Activated B cell treated with CpG ODN at 0.5 μM for 24 hours (primary cell): ENCODE results near the gene NEGR1. TPM values are rescaled to one million over a fixed set of nuclear protein-coding genes. Genes with fewer than 3 reads are reported as not detected.

ENCODE experiments used
- ATAC-seq: fragments of 200-7000 bp; cut with Tn5 transposase; one replicate; pipeline ENCODE4 v1.10.0; 2021; ENCODE audit warnings: low read depth, mild to moderate bottlenecking, moderate library complexity
- CTCF ChIA-PET: fragments of 350-600 bp; sonication (Branson Sonifier 250); formaldehyde crosslinking; loops from one replicate; lab custom pipeline; 2021; ENCODE audit warnings: antibody characterized with exemption; lab: Charles Lee
- POLR2A ChIA-PET: fragments of 350-600 bp; sonication (Branson Sonifier 250); formaldehyde crosslinking; loops from one replicate; lab custom pipeline; 2021; ENCODE audit warnings: antibody characterized with exemption; lab: Charles Lee
- DNase-seq: peaks from one replicate; pipeline ENCODE4 v3.0.0; 2022
- H3K27ac Mint-ChIP-seq: one replicate; pipeline ENCODE4 v1.8.0; 2020; ENCODE audit warnings: mixed read lengths
- H3K27me3 Mint-ChIP-seq: one replicate; pipeline ENCODE4 v1.8.0; 2021; ENCODE audit warnings: mixed read lengths
- H3K36me3 Mint-ChIP-seq: one replicate; pipeline ENCODE4 v1.8.0; 2021; ENCODE audit warnings: low read depth, mixed read lengths
- H3K4me1 Mint-ChIP-seq: one replicate; pipeline ENCODE4 v1.8.0; 2021; ENCODE audit warnings: mixed read lengths
- H3K4me3 Mint-ChIP-seq: one replicate; pipeline ENCODE4 v1.8.0; 2020; ENCODE audit warnings: mild to moderate bottlenecking, mixed read lengths
- H3K9me3 Mint-ChIP-seq: one replicate; pipeline ENCODE4 v1.8.0; 2020; ENCODE audit warnings: mixed read lengths
- CTCF ChIP-seq: fragments of 200-600 bp; IDR thresholded peaks from one replicate; pipeline ENCODE4 v1.8.0; 2022; ENCODE audit warnings: antibody characterized with exemption, mild to moderate bottlenecking
- intact Hi-C: fragments of 100-400 bp; cut with micrococcal nuclease; formaldehyde crosslinking; loops from one replicate; pipeline ENCODE4 v1.15.1; 2024
- total RNA-seq: library from RNA; stranded (reverse); gene quantifications from 2 replicates; pipeline ENCODE4 v1.2.3, GENCODE V29; 2022

Gene NEGR1
- total RNA-seq, 1 donor from 2014 or later, result not detected

- Mint-ChIP-seq H3K9me3 (no peaks in the 10 kb centered on the region), H3K27ac (no peak overlapping the region), H3K4me3 (no peak overlapping the region), H3K27me3 (no peaks in the 10 kb centered on the region), H3K36me3 (no peaks in the 10 kb centered on the region), H3K4me1 (no peaks in the 10 kb centered on the region)
- no peak for TF ChIP-seq CTCF
- DNase-seq, result no peak
- ChIA-PET POLR2A (no interaction called here), CTCF (no interaction called here)
- ATAC-seq, result no peak
- intact Hi-C loops, result no loop called here
Measured at GRCh38 chr1:71566413-71566812, 715.9 kb downstream of the NEGR1 start.

DNA sequence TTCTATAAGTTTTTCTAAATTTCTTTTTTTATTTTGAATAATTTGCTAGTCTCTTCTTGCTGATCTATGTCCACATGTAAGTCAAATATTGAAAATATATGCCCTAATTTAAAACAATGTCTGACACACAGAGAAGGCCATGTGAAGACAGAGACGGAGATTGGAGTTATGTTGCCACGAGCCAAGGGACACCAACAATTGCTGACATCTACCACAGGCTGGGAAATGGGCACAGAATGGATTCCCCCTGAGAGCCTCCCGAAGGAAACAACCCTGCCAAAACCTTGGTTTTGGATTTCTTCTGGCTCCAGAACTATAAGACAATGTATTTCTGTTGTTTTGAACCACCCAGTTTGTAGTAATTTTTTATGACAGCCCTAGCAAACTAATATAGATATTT is 716.5 kb downstream of the NEGR1 start:
- intact Hi-C loops, result no loop called here
- Mint-ChIP-seq H3K4me3 (no peak overlapping the region), H3K27ac (no peak overlapping the region), H3K4me1 (no peaks in the 10 kb centered on the region), H3K27me3 (no peaks in the 10 kb centered on the region), H3K36me3 (no peaks in the 10 kb centered on the region), H3K9me3 (no peaks in the 10 kb centered on the region)
- ATAC-seq (no peak), DNase-seq (no peak)
- POLR2A ChIA-PET, result no interaction called here
- CTCF ChIA-PET, result no interaction called here
- TF ChIP-seq CTCF, result no peak

- ChIA-PET POLR2A (no interaction called here), CTCF (no interaction called here)
- Mint-ChIP-seq H3K27me3 (no peaks in the 10 kb centered on the region), H3K4me3 (no peak overlapping the region), H3K36me3 (no peaks in the 10 kb centered on the region), H3K27ac (no peak overlapping the region), H3K4me1 (no peaks in the 10 kb centered on the region), H3K9me3 (no peaks in the 10 kb centered on the region)
- TF ChIP-seq CTCF, result no peak
- no peak for DNase-seq
- no peak for ATAC-seq
- intact Hi-C loops, result no loop called here
Measured at GRCh38 chr1:71565262-71565661, 717.1 kb downstream of the NEGR1 start.

- CTCF ChIA-PET, result no interaction called here
Measured at GRCh38 chr1:71562298-71562697, 720.0 kb downstream of the NEGR1 start.

GRCh38 chr1:71561729-71562128 is 720.6 kb downstream of the NEGR1 start:
- TF ChIP-seq CTCF, result no peak
- ChIA-PET CTCF (no interaction called here), POLR2A (no interaction called here)
- intact Hi-C loops, result no loop called here
- no peaks in the 10 kb centered on the region for H3K9me3 Mint-ChIP-seq
- no peaks in the 10 kb centered on the region for H3K4me1 Mint-ChIP-seq
- H3K36me3 Mint-ChIP-seq, result no peaks in the 10 kb centered on the region
- no peak for DNase-seq
- H3K27me3 Mint-ChIP-seq, result no peaks in the 10 kb centered on the region
- ATAC-seq, result no peak
- H3K4me3 Mint-ChIP-seq, result no peak overlapping the region
- no peak overlapping the region for H3K27ac Mint-ChIP-seq

More at GRCh38 chr1:71562298-71562697, 720.0 kb downstream of the NEGR1 start:
- Mint-ChIP-seq H3K27me3 (no peaks in the 10 kb centered on the region), H3K9me3 (no peaks in the 10 kb centered on the region), H3K36me3 (no peaks in the 10 kb centered on the region), H3K4me1 (no peaks in the 10 kb centered on the region), H3K27ac (no peak overlapping the region), H3K4me3 (no peak overlapping the region)
- DNase-seq (no peak), ATAC-seq (no peak)
- intact Hi-C loops, result no loop called here
- TF ChIP-seq CTCF, result no peak
- POLR2A ChIA-PET, result no interaction called here
